ENCODE measurements around the gene GRWD1.

DNA sequence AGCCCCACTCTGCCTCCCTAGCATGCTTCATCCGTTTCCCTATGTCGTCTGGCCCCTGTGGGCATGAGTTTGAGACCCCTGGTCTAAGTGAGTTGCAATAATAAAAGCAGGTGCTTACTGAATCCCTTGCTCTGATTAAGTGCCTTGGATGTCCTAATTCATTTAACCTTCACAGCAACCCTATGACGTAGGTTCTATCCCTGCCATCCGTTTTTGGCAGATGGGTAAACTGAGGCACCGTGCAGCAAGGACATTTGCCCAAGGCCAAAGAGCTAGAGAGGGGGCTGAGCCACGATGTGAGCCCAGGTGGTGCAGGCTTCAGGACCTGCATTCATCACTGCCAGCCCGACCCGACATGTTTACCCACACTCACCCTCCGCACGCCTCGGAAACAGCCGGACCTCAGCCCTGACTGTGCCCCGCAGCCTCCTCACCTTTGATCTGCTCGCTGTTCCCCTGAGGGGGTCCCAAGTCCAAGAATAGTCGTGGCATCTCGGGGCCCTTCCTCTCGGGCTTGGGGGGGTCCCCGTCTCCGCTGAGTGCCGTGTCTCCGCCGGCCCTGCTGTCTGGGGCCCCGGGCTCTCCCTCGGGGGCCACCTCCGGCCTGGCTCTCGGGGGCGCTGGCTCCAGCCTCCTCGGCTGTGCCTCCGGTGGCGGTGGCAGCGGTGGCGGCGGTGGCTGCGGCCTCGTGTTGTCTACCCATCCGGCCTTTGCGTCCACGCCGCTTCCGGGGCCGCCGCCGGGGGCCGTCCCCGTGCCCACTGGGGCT lies 51.4 kb downstream of the GRWD1 start:
- TF ChIP-seq, protein P1, sequence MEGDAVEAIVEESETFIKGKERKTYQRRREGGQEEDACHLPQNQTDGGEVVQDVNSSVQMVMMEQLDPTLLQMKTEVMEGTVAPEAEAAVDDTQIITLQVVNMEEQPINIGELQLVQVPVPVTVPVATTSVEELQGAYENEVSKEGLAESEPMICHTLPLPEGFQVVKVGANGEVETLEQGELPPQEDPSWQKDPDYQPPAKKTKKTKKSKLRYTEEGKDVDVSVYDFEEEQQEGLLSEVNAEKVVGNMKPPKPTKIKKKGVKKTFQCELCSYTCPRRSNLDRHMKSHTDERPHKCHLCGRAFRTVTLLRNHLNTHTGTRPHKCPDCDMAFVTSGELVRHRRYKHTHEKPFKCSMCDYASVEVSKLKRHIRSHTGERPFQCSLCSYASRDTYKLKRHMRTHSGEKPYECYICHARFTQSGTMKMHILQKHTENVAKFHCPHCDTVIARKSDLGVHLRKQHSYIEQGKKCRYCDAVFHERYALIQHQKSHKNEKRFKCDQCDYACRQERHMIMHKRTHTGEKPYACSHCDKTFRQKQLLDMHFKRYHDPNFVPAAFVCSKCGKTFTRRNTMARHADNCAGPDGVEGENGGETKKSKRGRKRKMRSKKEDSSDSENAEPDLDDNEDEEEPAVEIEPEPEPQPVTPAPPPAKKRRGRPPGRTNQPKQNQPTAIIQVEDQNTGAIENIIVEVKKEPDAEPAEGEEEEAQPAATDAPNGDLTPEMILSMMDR (IDR thresholded peaks at IDR 0.05; ENCODE audit: insufficient read depth, low read depth, low read length): no peak
- peak; percentile 9 for TF ChIP-seq EZH2 (IDR thresholded peaks at IDR 0.05; ENCODE audit: insufficient read depth, low read length)

Data from astrocyte (in vitro differentiated cells and primary cell).